PFSK-1 (cell line): ENCODE measurements around the gene KLHDC2.

Experiments
- POLR2AphosphoS5 ChIP-seq: IDR thresholded peaks from 2 replicates; pipeline ENCODE4 v1.6.1; 2012; ENCODE audit warnings: low read depth, mild to moderate bottlenecking, control low read depth, low read length, moderate library complexity
- TF ChIP-seq, protein P1 (sequence below), 2 experiments: IDR thresholded peaks; 2 replicates each; pipeline versions ENCODE4 v1.6.1 to v1.8.0; 2011 to 2012; ENCODE audit warnings: low read depth in 2 of 2, low read length in 2 of 2, control low read depth in 1 of 2, inconsistent platforms in 1 of 2, mild to moderate bottlenecking in 1 of 2, moderate library complexity in 1 of 2; ENCODE audit not compliant: insufficient read depth in 1 of 2

DNA sequence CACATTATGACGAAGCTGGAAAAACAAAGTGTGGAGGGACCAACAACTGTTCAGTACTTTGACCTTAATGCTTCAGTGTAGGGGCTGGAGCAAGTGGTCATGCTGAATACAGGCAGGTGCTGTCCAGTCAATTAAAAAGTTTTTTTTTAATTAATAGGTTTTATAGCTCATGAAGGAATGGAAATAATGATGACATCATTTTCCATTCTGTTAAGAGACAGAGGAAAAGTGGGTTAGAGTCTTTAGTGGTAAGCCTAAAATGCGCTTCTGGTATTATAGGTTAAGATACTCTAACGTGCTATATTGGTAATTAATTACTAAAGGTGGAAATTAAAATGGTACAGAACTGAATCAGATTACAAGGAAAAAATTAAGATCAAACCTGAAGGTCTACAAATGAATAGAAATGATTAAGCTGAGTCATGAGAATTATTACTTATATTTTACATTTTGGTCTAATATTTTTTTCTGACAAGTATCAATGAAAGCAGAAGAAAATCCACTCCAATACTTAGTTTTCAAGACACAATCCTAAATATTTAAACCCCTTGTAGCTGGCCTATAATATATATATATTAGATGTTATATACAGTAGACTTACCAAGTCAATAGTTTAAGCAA is 15.6 kb downstream of the KLHDC2 start:
- TF ChIP-seq POLR2AphosphoS5 = no peak
- TF ChIP-seq, protein P1, sequence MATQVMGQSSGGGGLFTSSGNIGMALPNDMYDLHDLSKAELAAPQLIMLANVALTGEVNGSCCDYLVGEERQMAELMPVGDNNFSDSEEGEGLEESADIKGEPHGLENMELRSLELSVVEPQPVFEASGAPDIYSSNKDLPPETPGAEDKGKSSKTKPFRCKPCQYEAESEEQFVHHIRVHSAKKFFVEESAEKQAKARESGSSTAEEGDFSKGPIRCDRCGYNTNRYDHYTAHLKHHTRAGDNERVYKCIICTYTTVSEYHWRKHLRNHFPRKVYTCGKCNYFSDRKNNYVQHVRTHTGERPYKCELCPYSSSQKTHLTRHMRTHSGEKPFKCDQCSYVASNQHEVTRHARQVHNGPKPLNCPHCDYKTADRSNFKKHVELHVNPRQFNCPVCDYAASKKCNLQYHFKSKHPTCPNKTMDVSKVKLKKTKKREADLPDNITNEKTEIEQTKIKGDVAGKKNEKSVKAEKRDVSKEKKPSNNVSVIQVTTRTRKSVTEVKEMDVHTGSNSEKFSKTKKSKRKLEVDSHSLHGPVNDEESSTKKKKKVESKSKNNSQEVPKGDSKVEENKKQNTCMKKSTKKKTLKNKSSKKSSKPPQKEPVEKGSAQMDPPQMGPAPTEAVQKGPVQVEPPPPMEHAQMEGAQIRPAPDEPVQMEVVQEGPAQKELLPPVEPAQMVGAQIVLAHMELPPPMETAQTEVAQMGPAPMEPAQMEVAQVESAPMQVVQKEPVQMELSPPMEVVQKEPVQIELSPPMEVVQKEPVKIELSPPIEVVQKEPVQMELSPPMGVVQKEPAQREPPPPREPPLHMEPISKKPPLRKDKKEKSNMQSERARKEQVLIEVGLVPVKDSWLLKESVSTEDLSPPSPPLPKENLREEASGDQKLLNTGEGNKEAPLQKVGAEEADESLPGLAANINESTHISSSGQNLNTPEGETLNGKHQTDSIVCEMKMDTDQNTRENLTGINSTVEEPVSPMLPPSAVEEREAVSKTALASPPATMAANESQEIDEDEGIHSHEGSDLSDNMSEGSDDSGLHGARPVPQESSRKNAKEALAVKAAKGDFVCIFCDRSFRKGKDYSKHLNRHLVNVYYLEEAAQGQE (IDR thresholded peaks at IDR 0.05; ENCODE audit: insufficient read depth in 1 of 2, low read depth in 2 of 2, low read length in 2 of 2) = no peak
